ENCODE data around the gene DLG1. TPM values are rescaled to one million over a fixed set of nuclear protein-coding genes. Genes with fewer than 3 reads are reported as not detected.

DLG1 gene
- 91.7 and 98.0 TPM in 2 replicates for total RNA-seq (2014; rRNA removed; shearing (Covaris generic))
- 21.6 and 27.6 TPM in 2 replicates for polyA plus RNA-seq (2016; fragmentation: Nextera tagmentation; extraction: Ambion mirVana)
- long read RNA-seq, partial matches to known transcripts, result 0 of 3 reads
- long read RNA-seq, other reads (novel, unspliced or antisense), result 1 of 3 reads

DNA sequence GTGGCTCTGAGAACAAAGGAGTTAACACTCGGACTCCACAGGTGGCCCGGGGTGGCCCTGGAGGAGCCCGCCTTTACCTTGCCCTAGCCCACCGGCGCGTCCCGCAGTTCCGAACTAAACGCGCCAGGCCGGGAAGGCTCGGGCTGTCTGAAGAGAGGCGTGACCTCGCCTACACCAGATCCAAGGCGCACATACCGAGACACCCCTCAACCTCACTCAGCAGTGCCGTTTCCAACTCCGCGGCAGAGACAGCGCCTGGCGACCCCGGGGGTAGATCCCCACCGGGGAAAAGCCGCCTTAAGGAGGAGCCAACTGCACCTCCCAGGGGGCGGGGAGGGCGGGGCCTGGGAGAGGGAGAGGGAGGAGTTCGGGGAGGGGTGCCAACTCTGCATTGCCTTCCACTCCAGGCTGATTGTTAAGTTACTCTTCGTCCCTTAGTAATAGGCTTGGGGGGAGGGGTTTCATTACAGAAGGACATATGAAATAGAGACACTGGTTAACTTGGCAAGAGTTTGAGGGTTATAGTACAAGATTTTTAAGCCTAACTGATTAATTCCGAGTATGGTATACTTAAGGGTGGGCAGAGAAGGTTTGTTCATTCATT lies at the start of gene DLG1:
Gene DLG1, minus strand, starts transcription at position 272 of the 604 bp plus-strand sequence. CDS start 1,408 bp downstream, outside the sequence.
- H3K4me1 Mint-ChIP-seq, result peaks cover 13% of the 10 kb centered on the region

DNA sequence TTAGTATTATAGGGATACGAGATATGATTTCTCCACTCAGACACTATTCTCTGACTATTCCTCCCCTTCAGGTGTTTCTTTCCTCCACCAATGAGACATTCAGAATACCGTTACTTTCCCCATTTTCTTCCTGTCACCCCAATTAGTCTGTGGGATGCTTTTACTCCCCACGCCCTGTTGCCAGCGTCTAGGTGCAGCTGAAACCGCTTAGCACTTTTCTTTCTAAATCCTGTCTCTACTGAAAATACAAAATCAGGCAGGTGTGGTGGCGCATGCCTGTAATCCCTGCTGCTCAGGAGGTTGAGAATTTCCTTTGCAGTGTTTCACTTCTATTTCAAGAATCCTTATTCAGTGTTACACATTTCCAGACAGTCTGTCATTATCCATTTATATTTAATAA lies 49.6 kb upstream of the DLG1 start:
- Mint-ChIP-seq H3K36me3 (ENCODE audit: low read depth) (no peaks in the 10 kb centered on the region), H3K4me3 (no peak overlapping the region), H3K9me3 (no peaks in the 10 kb centered on the region), H3K27ac (no peak overlapping the region), H3K4me1 (peaks cover 13% of the 10 kb centered on the region), H3K27me3 (ENCODE audit: insufficient read depth, low read depth, poor library complexity) (peaks cover 9% of the 10 kb centered on the region)
- TF ChIP-seq, protein P1, sequence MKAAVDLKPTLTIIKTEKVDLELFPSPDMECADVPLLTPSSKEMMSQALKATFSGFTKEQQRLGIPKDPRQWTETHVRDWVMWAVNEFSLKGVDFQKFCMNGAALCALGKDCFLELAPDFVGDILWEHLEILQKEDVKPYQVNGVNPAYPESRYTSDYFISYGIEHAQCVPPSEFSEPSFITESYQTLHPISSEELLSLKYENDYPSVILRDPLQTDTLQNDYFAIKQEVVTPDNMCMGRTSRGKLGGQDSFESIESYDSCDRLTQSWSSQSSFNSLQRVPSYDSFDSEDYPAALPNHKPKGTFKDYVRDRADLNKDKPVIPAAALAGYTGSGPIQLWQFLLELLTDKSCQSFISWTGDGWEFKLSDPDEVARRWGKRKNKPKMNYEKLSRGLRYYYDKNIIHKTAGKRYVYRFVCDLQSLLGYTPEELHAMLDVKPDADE (IDR thresholded peaks at IDR 0.05), result no peak
- no peak for TF ChIP-seq EZH2 (IDR thresholded peaks at IDR 0.05; ENCODE audit: low read depth, unreplicated experiment)
- no peak overlapping the region for H2AFZ ChIP-seq
- no peak overlapping the region for H3K4me2 ChIP-seq
- DNase-seq (ENCODE audit: low spot score) (no peak), ATAC-seq (no peak)
- no peaks in the 10 kb centered on the region for H3K9me2 ChIP-seq (ENCODE audit: insufficient read depth)
- H3K79me2 ChIP-seq (replicated peaks; ENCODE audit: insufficient read depth), result no peaks in the 10 kb centered on the region
- H3K36me3 ChIP-seq (ENCODE audit: insufficient read depth), result no peaks in the 10 kb centered on the region
- no peaks in the 10 kb centered on the region for H3K4me1 ChIP-seq (ENCODE audit: insufficient read depth)
- H3K4me3 ChIP-seq, result no peak overlapping the region
- H3K27me3 ChIP-seq (ENCODE audit: insufficient read depth), result no peaks in the 10 kb centered on the region
- no peak overlapping the region for H3K27ac ChIP-seq (ENCODE audit: low read depth)
- H3F3A ChIP-seq (replicated peaks; ENCODE audit: low read depth), result no peaks in the 10 kb centered on the region
- H4K20me1 ChIP-seq (replicated peaks; ENCODE audit: insufficient read depth), result no peaks in the 10 kb centered on the region

More for the DNA sequence above, at the start of gene DLG1:
- Histone ChIP-seq H3K4me3 (peak within 1 kb of the TSS; percentile 94), H3K9me2 (ENCODE audit: insufficient read depth) (no peaks in the 10 kb centered on the region), H3K36me3 (ENCODE audit: insufficient read depth) (peaks cover 16% of the 10 kb centered on the region; the same call in 1 of the 2 replicates), H3K4me1 (ENCODE audit: insufficient read depth) (peaks cover 14% of the 10 kb centered on the region), H3K27me3 (ENCODE audit: insufficient read depth) (0 out of 2 replicates have a peak, but pooled peaks cover 8% of the 10 kb centered on the region), H4K20me1 (replicated peaks; ENCODE audit: insufficient read depth) (peaks cover 13% of the 10 kb centered on the region; the same call in 1 of the 2 replicates), H3F3A (replicated peaks; ENCODE audit: low read depth) (no peaks in the 10 kb centered on the region; the same call in 1 of the 2 replicates), H3K4me2 (peak within 1 kb of the TSS; percentile 99), H2AFZ (peak within 1 kb of the TSS; percentile 96), H3K79me2 (replicated peaks; ENCODE audit: insufficient read depth) (peaks cover 39% of the 10 kb centered on the region), H3K27ac (ENCODE audit: low read depth) (peak within 1 kb of the TSS; percentile 92)
- ATAC-seq (peak; percentile 66), DNase-seq (ENCODE audit: low spot score) (peak; percentile 89)
- Mint-ChIP-seq H3K27me3 (ENCODE audit: insufficient read depth, low read depth, poor library complexity) (peaks cover 8% of the 10 kb centered on the region), H3K36me3 (ENCODE audit: low read depth) (peaks cover 18% of the 10 kb centered on the region; the same call in 2 of the 3 replicates), H3K4me3 (peak within 1 kb of the TSS; percentile 96), H3K9me3 (no peaks in the 10 kb centered on the region), H3K27ac (peak within 1 kb of the TSS; percentile 92)
- TF ChIP-seq JUNB (IDR thresholded peaks at IDR 0.05; ENCODE audit: unreplicated experiment), result no peak
- peak; percentile 86 for TF ChIP-seq POLR2AphosphoS5 (IDR thresholded peaks at IDR 0.05; ENCODE audit: low read depth)

DNA sequence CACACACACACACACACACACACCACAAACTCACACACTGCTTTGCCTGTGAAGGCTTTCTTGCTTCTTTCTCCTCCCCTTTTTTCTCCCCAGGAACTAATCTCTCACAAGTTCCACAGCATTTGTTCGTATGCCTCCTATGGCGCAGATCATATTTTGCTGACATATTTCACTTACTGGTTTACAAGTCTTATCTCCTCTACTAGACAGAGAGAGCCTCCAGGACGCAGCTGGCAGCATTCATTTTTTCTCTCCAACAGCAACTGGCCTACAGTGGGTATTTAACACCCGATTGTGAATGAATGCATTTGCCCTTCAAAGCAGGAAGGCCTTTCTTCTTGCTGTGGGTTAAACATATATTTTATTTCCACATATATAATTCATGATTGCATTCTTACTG lies 47.0 kb upstream of the DLG1 start:
- H4K20me1 ChIP-seq (replicated peaks; ENCODE audit: insufficient read depth), result no peaks in the 10 kb centered on the region

More for the DNA sequence above, 47.0 kb upstream of the DLG1 start:
- Mint-ChIP-seq H3K27ac (no peak overlapping the region), H3K9me3 (no peaks in the 10 kb centered on the region), H3K36me3 (ENCODE audit: low read depth) (no peaks in the 10 kb centered on the region), H3K27me3 (ENCODE audit: insufficient read depth, low read depth, poor library complexity) (peaks cover 2% of the 10 kb centered on the region), H3K4me3 (no peak overlapping the region), H3K4me1 (peaks cover 7% of the 10 kb centered on the region)
- Histone ChIP-seq H3K4me3 (no peak overlapping the region), H3K27ac (ENCODE audit: low read depth) (no peak overlapping the region), H2AFZ (no peak overlapping the region), H3F3A (replicated peaks; ENCODE audit: low read depth) (no peaks in the 10 kb centered on the region), H3K36me3 (ENCODE audit: insufficient read depth) (no peaks in the 10 kb centered on the region), H3K27me3 (ENCODE audit: insufficient read depth) (no peaks in the 10 kb centered on the region), H3K9me2 (ENCODE audit: insufficient read depth) (no peaks in the 10 kb centered on the region), H3K4me1 (ENCODE audit: insufficient read depth) (no peaks in the 10 kb centered on the region), H3K79me2 (replicated peaks; ENCODE audit: insufficient read depth) (no peaks in the 10 kb centered on the region), H3K4me2 (no peak overlapping the region)
- TF ChIP-seq, protein P2, sequence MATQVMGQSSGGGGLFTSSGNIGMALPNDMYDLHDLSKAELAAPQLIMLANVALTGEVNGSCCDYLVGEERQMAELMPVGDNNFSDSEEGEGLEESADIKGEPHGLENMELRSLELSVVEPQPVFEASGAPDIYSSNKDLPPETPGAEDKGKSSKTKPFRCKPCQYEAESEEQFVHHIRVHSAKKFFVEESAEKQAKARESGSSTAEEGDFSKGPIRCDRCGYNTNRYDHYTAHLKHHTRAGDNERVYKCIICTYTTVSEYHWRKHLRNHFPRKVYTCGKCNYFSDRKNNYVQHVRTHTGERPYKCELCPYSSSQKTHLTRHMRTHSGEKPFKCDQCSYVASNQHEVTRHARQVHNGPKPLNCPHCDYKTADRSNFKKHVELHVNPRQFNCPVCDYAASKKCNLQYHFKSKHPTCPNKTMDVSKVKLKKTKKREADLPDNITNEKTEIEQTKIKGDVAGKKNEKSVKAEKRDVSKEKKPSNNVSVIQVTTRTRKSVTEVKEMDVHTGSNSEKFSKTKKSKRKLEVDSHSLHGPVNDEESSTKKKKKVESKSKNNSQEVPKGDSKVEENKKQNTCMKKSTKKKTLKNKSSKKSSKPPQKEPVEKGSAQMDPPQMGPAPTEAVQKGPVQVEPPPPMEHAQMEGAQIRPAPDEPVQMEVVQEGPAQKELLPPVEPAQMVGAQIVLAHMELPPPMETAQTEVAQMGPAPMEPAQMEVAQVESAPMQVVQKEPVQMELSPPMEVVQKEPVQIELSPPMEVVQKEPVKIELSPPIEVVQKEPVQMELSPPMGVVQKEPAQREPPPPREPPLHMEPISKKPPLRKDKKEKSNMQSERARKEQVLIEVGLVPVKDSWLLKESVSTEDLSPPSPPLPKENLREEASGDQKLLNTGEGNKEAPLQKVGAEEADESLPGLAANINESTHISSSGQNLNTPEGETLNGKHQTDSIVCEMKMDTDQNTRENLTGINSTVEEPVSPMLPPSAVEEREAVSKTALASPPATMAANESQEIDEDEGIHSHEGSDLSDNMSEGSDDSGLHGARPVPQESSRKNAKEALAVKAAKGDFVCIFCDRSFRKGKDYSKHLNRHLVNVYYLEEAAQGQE (IDR thresholded peaks at IDR 0.05; ENCODE audit: unreplicated experiment), result no peak
- ATAC-seq (no peak), DNase-seq (ENCODE audit: low spot score) (no peak)
